ENCODE results near the gene ROR2.

- no peak for TF ChIP-seq CTCF (IDR thresholded peaks at IDR 0.05)
- no peak for TF ChIP-seq POLR2A (IDR thresholded peaks at IDR 0.05)
These were observed 194.1 kb downstream of the ROR2 start for GRCh38 chr9:91755761-91756509.

Measured in thyroid gland (tissue), 4 donors.